ENCODE results near the gene MTM1.

Gene MTM1

GRCh38 chrX:150568320-150569154 lies at the start of gene MTM1:
TSS of gene MTM1 (plus strand) at chrX:150568621. CDS start at chrX:150592615, 23,994 bp downstream.
- no peak for TF ChIP-seq CTCF (IDR thresholded peaks at IDR 0.05)

GRCh38 chrX:150522494-150522893 lies 45.9 kb upstream of the MTM1 start:
- no peak for TF ChIP-seq CTCF (IDR thresholded peaks at IDR 0.05)

GRCh38 chrX:150525061-150525919 lies 43.1 kb upstream of the MTM1 start:
- no peak for TF ChIP-seq CTCF (IDR thresholded peaks at IDR 0.05)

GRCh38 chrX:150526692-150527091 lies 41.7 kb upstream of the MTM1 start:
- no peak for TF ChIP-seq CTCF (IDR thresholded peaks at IDR 0.05)

- TF ChIP-seq CTCF (IDR thresholded peaks at IDR 0.05) = no peak
These were observed 41.3 kb upstream of the MTM1 start for GRCh38 chrX:150527108-150527507.

- no peak for TF ChIP-seq CTCF (IDR thresholded peaks at IDR 0.05)
These were observed 38.8 kb upstream of the MTM1 start for GRCh38 chrX:150529587-150529986.

- no peak for TF ChIP-seq CTCF (IDR thresholded peaks at IDR 0.05)
These were observed 37.6 kb upstream of the MTM1 start for GRCh38 chrX:150530821-150531220.
